RWPE2 (cell line): ENCODE results near the gene TMEM248.
"Not testable (repeated sequence)": the region's sequence is repeated elsewhere in the genome, so short reads cannot be mapped to it uniquely, and the experiment has no call there.

ENCODE experiments used
- ATAC-seq: fragments of 200-7000 bp; cut with Tn5 transposase; 3 replicates; pipeline ENCODE4 v1.9.1; 2021; ENCODE audit warnings: low read depth
- DNase-seq: peaks from one replicate; pipeline ENCODE4 v3.0.0-alpha.2; 2020; ENCODE audit warnings: low spot score
- H3K27ac ChIP-seq: fragments of 450-650 bp; 2 replicates; pipeline ENCODE4 v1.5.1; 2017; ENCODE audit warnings: mild to moderate bottlenecking; ENCODE audit not compliant: poor library complexity, severe bottlenecking
- H3K27me3 ChIP-seq: fragments of 250-450 bp; sonication (Bioruptor Pico); 2 replicates; pipeline ENCODE4 v1.5.1; 2021; ENCODE audit warnings: mild to moderate bottlenecking, moderate library complexity; ENCODE audit not compliant: insufficient read depth, poor library complexity, severe bottlenecking
- H3K36me3 ChIP-seq: fragments of 250-450 bp; sonication (Bioruptor Pico); 2 replicates; pipeline ENCODE4 v1.5.1; 2020; ENCODE audit warnings: low read depth, mild to moderate bottlenecking, moderate library complexity
- H3K4me1 ChIP-seq: fragments of 250-450 bp; sonication (Bioruptor Pico); 2 replicates; pipeline ENCODE4 v1.5.1; 2021; ENCODE audit warnings: mild to moderate bottlenecking, moderate library complexity; ENCODE audit not compliant: insufficient read depth, poor library complexity, severe bottlenecking
- H3K4me3 ChIP-seq: fragments of 250-450 bp; sonication (Bioruptor Pico); 2 replicates; pipeline ENCODE4 v1.5.1; 2021; ENCODE audit warnings: mild to moderate bottlenecking, moderate library complexity; ENCODE audit not compliant: severe bottlenecking
- H3K9me3 ChIP-seq: fragments of 250-450 bp; sonication (Bioruptor Pico); 2 replicates; pipeline ENCODE4 v1.5.1; 2021; ENCODE audit warnings: mild to moderate bottlenecking, moderate library complexity; ENCODE audit not compliant: severe bottlenecking
- TF ChIP-seq, protein P1 (sequence below): fragments of 450-650 bp; IDR thresholded peaks from one replicate; pipeline ENCODE4 v1.5.1; 2017; ENCODE audit warnings: mild to moderate bottlenecking, moderate library complexity; ENCODE audit not compliant: poor library complexity, severe bottlenecking

The TMEM248 gene

DNA sequence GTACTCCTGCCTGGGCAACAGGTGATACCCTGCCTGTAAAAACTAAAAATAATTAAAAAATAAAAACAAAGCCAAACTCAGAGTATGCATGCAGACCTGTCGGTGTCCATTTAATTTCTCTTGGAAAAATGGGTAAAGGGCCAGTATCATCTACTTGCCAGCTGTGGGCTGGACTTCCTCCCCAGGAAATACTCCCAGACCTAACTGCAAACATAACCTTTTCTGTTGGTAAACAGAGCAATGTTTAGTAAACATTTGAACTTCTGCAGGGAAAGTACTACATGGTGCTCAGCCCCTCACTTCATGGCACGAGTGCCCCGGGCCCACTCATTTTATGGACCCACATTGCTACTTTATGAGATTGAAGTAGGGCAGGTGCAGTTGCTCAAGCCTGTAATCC lies 10.2 kb upstream of the TMEM248 start:
- Histone ChIP-seq H3K27ac (no peak overlapping the region), H3K9me3 (no peaks in the 10 kb centered on the region), H3K27me3 (no peaks in the 10 kb centered on the region), H3K4me3 (no peak overlapping the region), H3K4me1 (no peaks in the 10 kb centered on the region), H3K36me3 (no peaks in the 10 kb centered on the region)
- TF ChIP-seq, protein P1, sequence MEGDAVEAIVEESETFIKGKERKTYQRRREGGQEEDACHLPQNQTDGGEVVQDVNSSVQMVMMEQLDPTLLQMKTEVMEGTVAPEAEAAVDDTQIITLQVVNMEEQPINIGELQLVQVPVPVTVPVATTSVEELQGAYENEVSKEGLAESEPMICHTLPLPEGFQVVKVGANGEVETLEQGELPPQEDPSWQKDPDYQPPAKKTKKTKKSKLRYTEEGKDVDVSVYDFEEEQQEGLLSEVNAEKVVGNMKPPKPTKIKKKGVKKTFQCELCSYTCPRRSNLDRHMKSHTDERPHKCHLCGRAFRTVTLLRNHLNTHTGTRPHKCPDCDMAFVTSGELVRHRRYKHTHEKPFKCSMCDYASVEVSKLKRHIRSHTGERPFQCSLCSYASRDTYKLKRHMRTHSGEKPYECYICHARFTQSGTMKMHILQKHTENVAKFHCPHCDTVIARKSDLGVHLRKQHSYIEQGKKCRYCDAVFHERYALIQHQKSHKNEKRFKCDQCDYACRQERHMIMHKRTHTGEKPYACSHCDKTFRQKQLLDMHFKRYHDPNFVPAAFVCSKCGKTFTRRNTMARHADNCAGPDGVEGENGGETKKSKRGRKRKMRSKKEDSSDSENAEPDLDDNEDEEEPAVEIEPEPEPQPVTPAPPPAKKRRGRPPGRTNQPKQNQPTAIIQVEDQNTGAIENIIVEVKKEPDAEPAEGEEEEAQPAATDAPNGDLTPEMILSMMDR = no peak
- no peak for ATAC-seq
- DNase-seq = no peak

DNA sequence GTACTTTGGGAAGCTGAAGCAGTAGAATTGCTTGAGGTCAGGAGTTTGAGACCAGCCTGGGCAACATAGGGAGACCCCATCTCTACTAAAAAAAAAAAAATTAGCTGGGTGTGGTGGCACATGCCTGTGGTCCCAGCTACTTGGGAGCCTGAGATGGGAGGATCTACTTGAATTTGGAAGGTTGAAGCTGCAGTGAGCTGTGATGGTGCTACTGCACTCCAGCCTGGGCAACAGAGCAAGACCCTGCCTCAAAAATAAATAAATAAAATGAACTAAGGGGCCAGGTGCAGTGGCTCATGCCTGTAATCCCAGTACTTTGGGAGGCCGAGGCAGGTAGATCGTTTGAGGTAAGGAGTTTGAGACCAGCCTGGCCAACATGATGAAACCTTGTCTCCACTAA lies 9.8 kb upstream of the TMEM248 start:
- not testable (repeated sequence) for DNase-seq, H3K36me3 ChIP-seq, H3K4me1 ChIP-seq, ATAC-seq, H3K27me3 ChIP-seq, H3K9me3 ChIP-seq, H3K27ac ChIP-seq, H3K4me3 ChIP-seq

DNA sequence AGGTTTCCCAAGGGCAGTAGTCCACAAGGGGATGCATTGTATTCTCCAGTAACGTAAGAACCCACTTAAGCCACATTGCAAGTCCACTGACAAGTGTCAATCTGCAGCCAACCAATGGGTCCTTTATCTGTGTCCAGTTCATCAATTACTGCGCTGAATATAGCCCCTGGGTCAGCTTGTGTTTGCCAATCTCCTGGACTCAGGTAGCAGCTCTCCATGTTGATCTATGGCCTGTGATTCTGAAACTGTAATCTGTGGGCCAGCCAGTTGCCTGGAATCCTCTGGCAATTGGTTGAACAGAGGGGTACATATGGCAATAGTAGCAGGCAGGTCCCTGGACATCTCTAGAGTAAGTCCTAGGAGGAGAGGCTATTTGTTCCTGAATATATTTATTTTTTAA lies 8.8 kb upstream of the TMEM248 start:
- H3K27me3 ChIP-seq = no peaks in the 10 kb centered on the region
- no peaks in the 10 kb centered on the region for H3K4me1 ChIP-seq
- H3K36me3 ChIP-seq = no peaks in the 10 kb centered on the region
- DNase-seq (no peak), ATAC-seq (no peak)
- no peak overlapping the region for H3K27ac ChIP-seq
- TF ChIP-seq, protein P1 = no peak
- no peak overlapping the region for H3K4me3 ChIP-seq
- H3K9me3 ChIP-seq = no peaks in the 10 kb centered on the region

DNA sequence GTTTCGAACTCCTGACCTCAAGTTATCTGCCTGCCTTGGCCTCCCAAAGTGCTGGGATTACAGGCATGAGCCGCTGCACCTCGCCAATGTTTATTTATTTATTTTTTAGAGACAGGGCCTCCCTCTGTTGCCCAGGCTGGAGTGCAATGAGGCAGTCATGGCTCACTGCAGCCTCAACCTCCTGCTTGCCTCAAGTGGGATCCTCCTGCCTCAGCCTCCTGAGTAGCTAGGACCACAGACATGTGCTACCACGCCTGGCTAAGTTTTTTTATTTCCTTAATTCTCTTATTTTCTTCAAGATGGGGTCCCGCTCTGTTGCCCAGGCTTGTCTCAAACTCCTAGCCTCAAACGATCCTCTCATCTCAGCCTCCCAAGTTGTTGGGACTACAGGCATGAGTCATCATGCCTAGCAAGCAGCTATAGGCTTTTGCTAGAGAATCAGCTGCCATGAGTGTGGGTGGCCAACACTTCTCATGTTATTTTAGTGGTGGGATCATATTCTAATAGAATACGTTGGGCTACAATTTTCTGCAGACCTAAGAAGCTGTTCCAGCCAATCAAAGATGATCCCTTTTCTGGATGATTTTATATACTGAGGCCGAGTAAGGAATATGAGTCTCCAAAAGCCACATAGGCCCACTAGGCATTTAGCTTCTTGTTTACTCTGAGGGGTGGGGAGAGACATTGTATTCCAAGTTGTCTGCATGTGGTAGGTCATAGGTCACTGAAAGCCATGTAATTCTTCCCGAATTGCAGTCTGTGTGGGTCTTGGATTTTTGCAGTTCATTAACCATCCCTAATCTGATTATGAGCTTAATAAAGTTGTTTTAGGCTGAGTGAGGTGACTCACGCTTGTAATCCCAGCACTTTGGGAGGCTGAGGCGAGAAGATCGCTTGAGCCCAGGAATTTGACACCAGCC lies 7.6 kb upstream of the TMEM248 start:
- H3K9me3 ChIP-seq = no peaks in the 10 kb centered on the region
- no peak overlapping the region for H3K27ac ChIP-seq
- no peaks in the 10 kb centered on the region for H3K36me3 ChIP-seq
- ATAC-seq = no peak
- H3K4me3 ChIP-seq = no peak overlapping the region
- no peaks in the 10 kb centered on the region for H3K4me1 ChIP-seq
- TF ChIP-seq, protein P1 = no peak
- DNase-seq = no peak
- no peaks in the 10 kb centered on the region for H3K27me3 ChIP-seq

DNA sequence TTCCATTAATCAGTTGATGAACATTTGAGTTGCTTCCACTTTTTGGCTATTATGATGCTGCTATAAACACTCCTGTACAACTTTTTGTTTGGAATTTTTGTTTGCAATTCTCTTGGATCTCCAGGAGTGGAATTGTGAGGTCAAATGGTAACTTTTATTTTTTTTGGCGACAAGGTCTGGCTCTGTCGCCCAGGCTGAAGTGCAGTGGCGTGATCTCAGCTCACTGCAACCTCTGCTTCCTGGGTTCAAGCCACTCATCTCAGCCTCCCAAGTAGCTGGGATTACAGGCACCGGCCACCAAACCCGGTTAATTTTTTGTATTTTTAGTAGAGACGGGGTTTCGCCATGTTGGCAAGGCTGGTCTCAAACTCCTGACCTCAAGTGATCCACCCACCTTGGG lies 3.1 kb upstream of the TMEM248 start:
- not testable (repeated sequence) for H3K27ac ChIP-seq, DNase-seq, H3K9me3 ChIP-seq, H3K27me3 ChIP-seq, ATAC-seq, H3K4me1 ChIP-seq, H3K36me3 ChIP-seq, H3K4me3 ChIP-seq

DNA sequence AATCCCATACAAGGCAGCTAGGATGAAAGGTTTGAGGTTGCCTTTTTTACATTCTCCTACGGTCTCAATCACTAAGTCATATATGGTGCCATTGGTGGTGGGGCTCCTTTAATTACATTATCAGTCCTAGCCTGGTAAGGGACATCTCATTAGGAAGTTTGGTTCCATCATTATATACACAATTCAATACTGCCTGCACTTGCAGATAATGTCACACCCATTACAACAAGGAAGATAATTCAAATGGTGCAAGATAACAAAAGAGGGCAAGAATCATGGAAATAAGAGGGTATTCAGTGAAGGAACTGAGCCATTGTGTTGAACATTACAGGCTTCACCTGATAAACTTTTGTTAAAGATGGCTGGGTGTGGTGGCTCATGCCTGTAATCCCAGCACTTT lies 1.7 kb upstream of the TMEM248 start:
- H3K4me3 ChIP-seq = no peak overlapping the region

More for the DNA sequence above, 1.7 kb upstream of the TMEM248 start:
- Histone ChIP-seq H3K4me1 (no peaks in the 10 kb centered on the region), H3K27me3 (no peaks in the 10 kb centered on the region), H3K36me3 (peaks cover 16% of the 10 kb centered on the region; the same call in 1 of the 2 replicates), H3K9me3 (no peaks in the 10 kb centered on the region), H3K27ac (no peak overlapping the region)
- TF ChIP-seq, protein P1 = no peak
- ATAC-seq = no peak
- no peak for DNase-seq
